ENCODE results near the gene KCND3.

GRCh38 chr1:111739194-111739924, 250.1 kb downstream of the KCND3 start, which contains the start of gene INKA2:
- TF ChIP-seq CTCF (IDR thresholded peaks at IDR 0.05): no peak
- TF ChIP-seq POLR2A (IDR thresholded peaks at IDR 0.05): peak in 1 of 4 donors; percentile 49
